Keratinocyte (primary cell): ENCODE data around the gene POLD4. TPM values are rescaled to one million over a fixed set of nuclear protein-coding genes. Genes with fewer than 3 reads are reported as not detected.

Source experiments
- DNase-seq: peaks from one replicate; pipeline ENCODE4 v3.0.0-alpha.2; 2011; ENCODE audit warnings: low read depth, missing footprints, low spot score
- FAIRE-seq: peaks from 2 replicates; lab custom pipeline; 2011; peaks lifted over from hg19 to GRCh38; lab: Jason Lieb, UNC
- H2AFZ ChIP-seq: 2 replicates; pipeline ENCODE4 v1.6.0; 2012; ENCODE audit warnings: low read length, control low read depth, inconsistent platforms; ENCODE audit not compliant: control insufficient read depth
- H3K27ac ChIP-seq: 2 replicates; pipeline ENCODE4 v1.5.1; 2011; ENCODE audit warnings: low read length; ENCODE audit not compliant: control insufficient read depth, insufficient read depth
- H3K27me3 ChIP-seq: 3 replicates; pipeline ENCODE4 v1.6.0; 2011; ENCODE audit warnings: low read length; ENCODE audit not compliant: control insufficient read depth, insufficient read depth; ENCODE audit errors: extremely low read depth
- H3K36me3 ChIP-seq, 2 experiments: 2 replicates in 1 of 2; 3 replicates in 1 of 2; pipeline ENCODE4 v1.5.1; 2011; ENCODE audit warnings: low read length in 2 of 2, mild to moderate bottlenecking in 1 of 2; ENCODE audit not compliant: control insufficient read depth in 2 of 2, insufficient read depth in 2 of 2; ENCODE audit errors: extremely low read depth in 1 of 2
- H3K4me1 ChIP-seq: 3 replicates; pipeline ENCODE4 v1.5.1; 2011; ENCODE audit warnings: low read length; ENCODE audit not compliant: control insufficient read depth, insufficient read depth; ENCODE audit errors: extremely low read depth
- H3K4me2 ChIP-seq: 3 replicates; pipeline ENCODE4 v1.6.0; 2011; ENCODE audit warnings: low read depth, low read length; ENCODE audit not compliant: control insufficient read depth, insufficient read depth; ENCODE audit errors: extremely low read depth
- H3K4me3 ChIP-seq, 3 experiments: fragments of 200-600 bp in 1 of 3; sonication (generic) in 1 of 3; 2 replicates in 2 of 3; 3 replicates in 1 of 3; pipeline ENCODE4 v1.5.1; 2011 to 2016; ENCODE audit warnings: low read length in 3 of 3, mild to moderate bottlenecking in 3 of 3, control low read depth in 2 of 3, inconsistent platforms in 1 of 3, low read depth in 1 of 3, mixed read lengths in 1 of 3, mixed run types in 1 of 3, moderate library complexity in 1 of 3; ENCODE audit not compliant: control insufficient read depth in 2 of 3, insufficient read depth in 2 of 3; ENCODE audit errors: extremely low read depth in 1 of 3
- H3K79me2 ChIP-seq: 2 replicates; pipeline ENCODE4 v1.6.0; 2012; ENCODE audit warnings: low read length; ENCODE audit not compliant: control insufficient read depth, insufficient read depth
- H3K9ac ChIP-seq: 3 replicates; pipeline ENCODE4 v1.6.0; 2011; ENCODE audit warnings: low read length; ENCODE audit not compliant: control insufficient read depth, insufficient read depth; ENCODE audit errors: extremely low read depth
- H3K9me1 ChIP-seq: 3 replicates; pipeline ENCODE4 v1.6.0; 2011; ENCODE audit warnings: low read length; ENCODE audit not compliant: control insufficient read depth, insufficient read depth; ENCODE audit errors: extremely low read depth
- H3K9me3 ChIP-seq: 2 replicates; pipeline ENCODE4 v1.5.1; 2012; ENCODE audit warnings: low read depth, low read length; ENCODE audit not compliant: control insufficient read depth
- H4K20me1 ChIP-seq: 3 replicates; pipeline ENCODE4 v1.6.0; 2011; ENCODE audit warnings: low read length; ENCODE audit not compliant: control insufficient read depth, insufficient read depth; ENCODE audit errors: extremely low read depth
- EZH2 ChIP-seq: IDR thresholded peaks from one replicate; pipeline ENCODE4 v1.6.1; 2012; ENCODE audit warnings: inconsistent platforms, mild to moderate bottlenecking, low read length, moderate library complexity
- dilution Hi-C: fragments of 300-500 bp; cut with MboI; formaldehyde crosslinking; loops from one replicate; pipeline ENCODE4 v1.7.0; 2020; ENCODE audit warnings: low sequenced_read_pairs; ENCODE audit not compliant: extremely low pct_ligation_motif_present
- polyA plus RNA-seq, 5 experiments: library from polyadenylated mRNA; depleted of rRNA in 3 of 5; stranded (reverse) in 3 of 5; stranded (forward) in 1 of 5; unstranded in 1 of 5; fragments of >200 nt; gene quantifications; 1 replicate in 1 of 5; 2 replicates in 3 of 5; 3 replicates in 1 of 5; pipeline versions ENCODE4 v1.2.1 to v1.2.3, GENCODE V29; 2011 to 2012; ENCODE audit warnings: missing spikeins in 2 of 5, low read depth in 1 of 5, low replicate concordance in 1 of 5
- TF ChIP-seq, protein P1 (sequence below), 3 experiments: IDR thresholded peaks in 1 of 3; conservative IDR thresholded peaks in 1 of 3; optimal IDR thresholded peaks in 1 of 3; 2 replicates in 2 of 3; 3 replicates in 1 of 3; pipeline versions ENCODE3 to v1.5.1; 2011; ENCODE audit warnings: low read length in 3 of 3, mild to moderate bottlenecking in 3 of 3, moderate library complexity in 2 of 3, control low read depth in 1 of 3, inconsistent platforms in 1 of 3; ENCODE audit not compliant: insufficient read depth in 2 of 3; ENCODE audit errors: extremely low read depth in 1 of 3

Gene POLD4
- polyA plus RNA-seq, 1 donor (not counting 4 experiments of a cell fraction or from before 2014, with no cell fraction given): 35.7 TPM

DNA sequence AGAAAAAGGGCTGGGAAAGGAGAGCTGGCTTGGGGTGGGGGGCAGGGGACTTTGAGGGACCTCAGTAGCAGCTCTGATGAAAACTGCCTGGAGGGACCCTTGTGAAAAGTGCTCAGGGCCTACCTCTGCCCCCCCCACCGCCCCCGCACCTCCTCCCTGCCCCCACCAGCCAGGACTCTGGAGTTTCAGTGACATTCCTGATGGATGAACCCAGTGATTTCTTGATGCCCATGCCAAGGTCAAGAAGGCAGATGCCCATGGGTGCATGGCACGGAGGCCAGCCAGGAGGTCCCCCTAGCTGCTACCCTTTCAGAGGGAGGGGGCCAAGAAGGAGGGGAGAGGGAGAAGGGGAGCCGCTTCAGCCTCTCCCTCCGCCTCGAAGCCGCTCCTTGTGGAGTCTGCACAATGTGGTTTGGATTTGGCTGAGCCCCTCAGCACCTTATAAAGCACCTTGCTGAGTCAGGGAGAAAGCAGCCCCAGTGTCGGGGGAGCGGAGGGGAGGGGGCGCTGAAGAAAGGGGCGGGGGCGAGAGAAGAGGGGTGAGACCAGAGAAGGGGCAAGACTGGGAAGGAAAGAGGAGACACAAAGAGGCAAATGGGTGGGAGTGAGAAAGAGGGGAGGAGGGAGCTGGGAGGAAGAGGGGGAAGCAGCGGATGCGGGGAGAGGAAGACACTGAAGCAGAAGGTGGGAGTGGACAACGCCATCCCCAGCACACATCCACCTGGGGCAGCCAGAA lies 22.1 kb upstream of the POLD4 start:
- no peak overlapping the region for H3K9ac ChIP-seq
- H3K4me2 ChIP-seq: no peak overlapping the region
- no peak overlapping the region for H3K27ac ChIP-seq
- H3K9me1 ChIP-seq: no peaks in the 10 kb centered on the region
- H2AFZ ChIP-seq: no peak overlapping the region
- dilution Hi-C loops: no loop called here
- peaks cover 38% of the 10 kb centered on the region for H3K4me1 ChIP-seq
- H3K36me3 ChIP-seq: no peaks in the 10 kb centered on the region
- H3K4me3 ChIP-seq: no peak overlapping the region
- H3K27me3 ChIP-seq: no peaks in the 10 kb centered on the region
- no peaks in the 10 kb centered on the region for H3K9me3 ChIP-seq
- peaks cover 5% of the 10 kb centered on the region for H4K20me1 ChIP-seq
- FAIRE-seq (no peak), DNase-seq (no peak)
- H3K79me2 ChIP-seq: no peaks in the 10 kb centered on the region
- TF ChIP-seq, protein P1, sequence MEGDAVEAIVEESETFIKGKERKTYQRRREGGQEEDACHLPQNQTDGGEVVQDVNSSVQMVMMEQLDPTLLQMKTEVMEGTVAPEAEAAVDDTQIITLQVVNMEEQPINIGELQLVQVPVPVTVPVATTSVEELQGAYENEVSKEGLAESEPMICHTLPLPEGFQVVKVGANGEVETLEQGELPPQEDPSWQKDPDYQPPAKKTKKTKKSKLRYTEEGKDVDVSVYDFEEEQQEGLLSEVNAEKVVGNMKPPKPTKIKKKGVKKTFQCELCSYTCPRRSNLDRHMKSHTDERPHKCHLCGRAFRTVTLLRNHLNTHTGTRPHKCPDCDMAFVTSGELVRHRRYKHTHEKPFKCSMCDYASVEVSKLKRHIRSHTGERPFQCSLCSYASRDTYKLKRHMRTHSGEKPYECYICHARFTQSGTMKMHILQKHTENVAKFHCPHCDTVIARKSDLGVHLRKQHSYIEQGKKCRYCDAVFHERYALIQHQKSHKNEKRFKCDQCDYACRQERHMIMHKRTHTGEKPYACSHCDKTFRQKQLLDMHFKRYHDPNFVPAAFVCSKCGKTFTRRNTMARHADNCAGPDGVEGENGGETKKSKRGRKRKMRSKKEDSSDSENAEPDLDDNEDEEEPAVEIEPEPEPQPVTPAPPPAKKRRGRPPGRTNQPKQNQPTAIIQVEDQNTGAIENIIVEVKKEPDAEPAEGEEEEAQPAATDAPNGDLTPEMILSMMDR (optimal IDR thresholded peaks at IDR 0.05 in 1 of 3, IDR thresholded peaks at IDR 0.05 in 1 of 3, conservative IDR thresholded peaks at IDR 0.05 in 1 of 3; ENCODE audit: extremely low read depth in 1 of 3, insufficient read depth in 2 of 3, low read length in 3 of 3): no peak
- TF ChIP-seq EZH2: no peak

DNA sequence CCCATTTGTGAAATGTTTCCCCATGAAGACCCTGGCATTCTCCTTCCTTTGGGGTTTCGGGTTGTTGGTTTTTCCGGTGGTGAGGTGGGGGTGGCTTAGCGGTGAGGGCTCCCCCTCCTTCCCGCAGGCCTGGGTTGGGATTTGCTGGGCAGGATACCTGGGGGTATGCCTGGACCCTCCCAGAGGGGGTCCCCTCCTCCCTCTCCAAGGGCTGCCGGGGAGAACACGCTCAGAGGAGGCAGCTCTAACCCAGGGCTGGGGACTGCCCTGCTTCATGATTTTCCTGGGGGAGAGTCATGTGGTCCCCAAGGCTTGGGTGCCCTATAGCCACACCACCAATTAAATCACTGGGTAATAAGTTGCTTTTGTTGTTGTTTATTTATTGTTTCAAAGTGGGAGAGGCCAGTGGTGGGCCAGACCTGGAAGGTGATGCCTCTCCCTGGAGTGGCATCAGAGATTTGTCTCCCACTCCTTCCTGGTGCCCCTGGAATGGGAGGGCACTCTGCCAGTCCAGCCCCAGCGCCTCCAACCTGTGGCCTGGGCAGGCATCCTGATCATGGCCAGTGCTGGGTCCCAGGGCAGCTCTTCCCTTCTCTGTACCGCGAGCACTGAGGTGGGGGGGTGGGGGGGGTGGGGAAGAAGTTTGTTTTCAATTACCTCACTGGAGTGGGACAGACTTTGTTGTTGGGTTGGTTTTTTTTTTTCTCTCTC lies 21.4 kb upstream of the POLD4 start:
- DNase-seq (no peak), FAIRE-seq (no peak)
- Histone ChIP-seq H3K4me2 (peak overlapping the region; percentile 68), H3K9ac (peak overlapping the region; percentile 82), H3K4me1 (peaks cover 35% of the 10 kb centered on the region), H3K9me3 (no peaks in the 10 kb centered on the region), H3K27me3 (no peaks in the 10 kb centered on the region), H3K9me1 (no peaks in the 10 kb centered on the region), H4K20me1 (peaks cover 5% of the 10 kb centered on the region), H3K4me3 (peak overlapping the region in 2 of 3 experiments; percentile 73 to 83), H2AFZ (no peak overlapping the region), H3K27ac (peak overlapping the region; percentile 79), H3K36me3 (no peaks in the 10 kb centered on the region), H3K79me2 (no peaks in the 10 kb centered on the region)
- TF ChIP-seq EZH2: no peak
- TF ChIP-seq, protein P1 (optimal IDR thresholded peaks at IDR 0.05 in 1 of 3, IDR thresholded peaks at IDR 0.05 in 1 of 3, conservative IDR thresholded peaks at IDR 0.05 in 1 of 3; ENCODE audit: extremely low read depth in 1 of 3, insufficient read depth in 2 of 3, low read length in 3 of 3): no peak
- dilution Hi-C loops: no loop called here
